Kidney (tissue), 14 donors: ENCODE results near the gene METTL21C. TPM values are rescaled to one million over a fixed set of nuclear protein-coding genes. Genes with fewer than 3 reads are reported as not detected.

Experiments
- DNase-seq, 5 donors: peaks; one replicate each; pipeline ENCODE4 v3.0.0-alpha.2; 2013 to 2020
- FAIRE-seq: peaks from 2 replicates; lab custom pipeline; 2012; peaks lifted over from hg19 to GRCh38; lab: Jason Lieb, UNC
- H3K27ac ChIP-seq, 2 donors: one replicate each; pipeline ENCODE4 v1.7.0; 2013; ENCODE audit warnings: low read depth in 2 of 2, low read length in 2 of 2, inconsistent platforms in 1 of 2
- H3K27me3 ChIP-seq: one replicate; pipeline ENCODE4 v1.7.1; 2013; ENCODE audit warnings: low read length, inconsistent platforms; ENCODE audit not compliant: control insufficient read depth, insufficient read depth
- H3K36me3 ChIP-seq, 3 donors: one replicate each; pipeline versions ENCODE4 v1.7.0 to v1.7.1; 2013; ENCODE audit warnings: low read length in 3 of 3, control low read depth in 1 of 3, inconsistent platforms in 1 of 3; ENCODE audit not compliant: insufficient read depth in 3 of 3, control insufficient read depth in 2 of 3
- H3K4me1 ChIP-seq, 3 donors: one replicate each; pipeline versions ENCODE4 v1.7.0 to v1.7.1; 2013; ENCODE audit warnings: low read length in 3 of 3, inconsistent platforms in 1 of 3, low read depth in 1 of 3; ENCODE audit not compliant: control insufficient read depth in 2 of 3, insufficient read depth in 2 of 3
- H3K4me3 ChIP-seq, 3 donors: one replicate each; pipeline versions ENCODE4 v1.7.0 to v1.8.1; 2013; ENCODE audit warnings: low read length in 3 of 3, control low read depth in 1 of 3, inconsistent platforms in 1 of 3
- H3K9ac ChIP-seq, 3 donors: one replicate each; pipeline versions ENCODE4 v1.7.0 to v1.7.1; 2013; ENCODE audit warnings: low read length in 3 of 3, control low read depth in 1 of 3, inconsistent platforms in 1 of 3
- H3K9me3 ChIP-seq, 3 donors: one replicate each; pipeline versions ENCODE4 v1.7.0 to v1.7.1; 2013; ENCODE audit warnings: low read length in 3 of 3, control low read depth in 1 of 3, inconsistent platforms in 1 of 3; ENCODE audit not compliant: control insufficient read depth in 2 of 3, insufficient read depth in 1 of 3
- intact Hi-C: fragments of 100-400 bp; cut with DNase I; formaldehyde crosslinking; loops from one replicate; pipeline ENCODE4 v1.11.1; 2022
- polyA plus RNA-seq: library from polyadenylated mRNA; stranded (reverse); fragments of 350-450 nt; fragmentation: Illumina TruSeq; extraction: RNeasy Lipid Tissue Mini Kit (QIAGEN cat#74804); gene quantifications from one replicate; pipeline ENCODE4 v1.2.3, GENCODE V29; 2014; ENCODE audit warnings: low read depth, low replicate concordance; ENCODE audit not compliant: insufficient read depth
- total RNA-seq: library from RNA; stranded (reverse); fragmentation: NEBNext Ultra II Directional; extraction: Animal tissue kit (Norgen Biotek cat#: 25700); gene quantifications from one replicate; pipeline ENCODE4 v1.2.1, GENCODE V29; 2021
- TF ChIP-seq, protein P1 (sequence below): IDR thresholded peaks from 3 replicates; pipeline ENCODE4 v1.5.1; 2012; ENCODE audit warnings: mild to moderate bottlenecking, moderate library complexity, borderline replicate concordance; ENCODE audit not compliant: insufficient read depth; ENCODE audit errors: extremely low read depth
- donor health status: control.
- donor health status: control.
- donor health status: control.
- donor health status: control.
- donor health status: control.
- donor health status: DM: yes; HTN: yes; CAD: no.
- donor health status: Normal renal cell carcinoma (clear cell type).

The METTL21C gene
- total and polyA plus RNA-seq, 2 donors from 2014 or later, result not detected

DNA sequence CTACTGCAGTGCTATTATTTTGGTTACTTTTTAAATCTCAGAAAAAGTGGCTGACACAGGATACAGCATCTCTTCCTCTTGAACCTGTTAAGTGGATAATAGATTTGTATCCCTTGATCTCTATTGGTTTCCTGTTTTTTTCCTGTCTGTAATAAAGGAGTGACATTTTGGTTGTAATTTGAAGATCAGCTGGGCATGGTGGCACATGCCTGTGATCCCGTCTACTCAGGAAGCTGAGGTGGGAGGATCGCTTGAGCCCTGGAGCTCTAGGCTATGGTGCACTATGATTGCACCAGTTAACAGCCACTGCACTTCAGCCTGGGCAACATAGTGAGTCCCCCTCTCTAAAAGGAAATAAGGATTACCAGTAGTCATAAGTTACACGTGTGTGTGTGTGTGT is 46.8 kb downstream of the METTL21C start:
- intact Hi-C loops, result no loop called here
- no peak overlapping the region for H3K27ac ChIP-seq
- no peaks in the 10 kb centered on the region for H3K4me1 ChIP-seq
- FAIRE-seq (no peak), DNase-seq (no peak)
- no peak overlapping the region for H3K9ac ChIP-seq
- peaks cover 8 to 42% (median 37%) of the 10 kb centered on the region in 3 donors for H3K36me3 ChIP-seq
- TF ChIP-seq, protein P1, sequence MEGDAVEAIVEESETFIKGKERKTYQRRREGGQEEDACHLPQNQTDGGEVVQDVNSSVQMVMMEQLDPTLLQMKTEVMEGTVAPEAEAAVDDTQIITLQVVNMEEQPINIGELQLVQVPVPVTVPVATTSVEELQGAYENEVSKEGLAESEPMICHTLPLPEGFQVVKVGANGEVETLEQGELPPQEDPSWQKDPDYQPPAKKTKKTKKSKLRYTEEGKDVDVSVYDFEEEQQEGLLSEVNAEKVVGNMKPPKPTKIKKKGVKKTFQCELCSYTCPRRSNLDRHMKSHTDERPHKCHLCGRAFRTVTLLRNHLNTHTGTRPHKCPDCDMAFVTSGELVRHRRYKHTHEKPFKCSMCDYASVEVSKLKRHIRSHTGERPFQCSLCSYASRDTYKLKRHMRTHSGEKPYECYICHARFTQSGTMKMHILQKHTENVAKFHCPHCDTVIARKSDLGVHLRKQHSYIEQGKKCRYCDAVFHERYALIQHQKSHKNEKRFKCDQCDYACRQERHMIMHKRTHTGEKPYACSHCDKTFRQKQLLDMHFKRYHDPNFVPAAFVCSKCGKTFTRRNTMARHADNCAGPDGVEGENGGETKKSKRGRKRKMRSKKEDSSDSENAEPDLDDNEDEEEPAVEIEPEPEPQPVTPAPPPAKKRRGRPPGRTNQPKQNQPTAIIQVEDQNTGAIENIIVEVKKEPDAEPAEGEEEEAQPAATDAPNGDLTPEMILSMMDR, result no peak
- H3K4me3 ChIP-seq, result no peak overlapping the region
- H3K27me3 ChIP-seq, result no peaks in the 10 kb centered on the region
- H3K9me3 ChIP-seq, result no peaks in the 10 kb centered on the region

DNA sequence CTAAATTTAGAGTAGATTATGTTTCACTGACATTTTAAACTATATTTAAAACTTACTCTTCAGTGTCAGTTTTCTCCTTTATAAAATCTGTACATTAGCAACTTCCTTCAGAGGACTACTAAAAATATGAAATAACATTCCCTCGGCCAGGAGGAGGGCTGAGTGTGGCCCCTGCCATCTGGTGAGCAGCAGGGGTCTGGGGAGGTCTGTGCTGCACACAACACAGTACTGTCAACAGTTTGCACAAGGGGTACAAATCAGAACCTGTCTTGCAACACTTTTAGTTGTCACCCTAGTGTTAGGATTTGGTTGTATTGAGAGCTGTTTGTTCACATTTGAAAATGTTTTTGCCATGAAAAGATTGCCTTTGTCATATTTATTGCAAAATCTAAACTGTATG is 49.1 kb downstream of the METTL21C start:
- Histone ChIP-seq H3K9ac (no peak overlapping the region), H3K36me3 (peaks cover 8 to 38% (median 35%) of the 10 kb centered on the region in 3 donors), H3K9me3 (no peaks in the 10 kb centered on the region), H3K4me3 (no peak overlapping the region), H3K4me1 (no peaks in the 10 kb centered on the region), H3K27ac (no peak overlapping the region), H3K27me3 (no peaks in the 10 kb centered on the region)
- intact Hi-C loops, result no loop called here
- FAIRE-seq, result no peak
- DNase-seq, result no peak
- TF ChIP-seq, protein P1, result no peak

- peaks cover 2 to 38% (median 32%) of the 10 kb centered on the region in 3 donors for H3K36me3 ChIP-seq
- intact Hi-C loops, result no loop called here
Measured at GRCh38 chr13:102643656-102644055, 51.2 kb downstream of the METTL21C start.

More at GRCh38 chr13:102643656-102644055, 51.2 kb downstream of the METTL21C start:
- Histone ChIP-seq H3K9me3 (no peaks in the 10 kb centered on the region), H3K4me3 (no peak overlapping the region), H3K9ac (no peak overlapping the region), H3K27ac (no peak overlapping the region), H3K4me1 (no peaks in the 10 kb centered on the region), H3K27me3 (no peaks in the 10 kb centered on the region)
- TF ChIP-seq, protein P1, result no peak
- no peak for FAIRE-seq
- no peak for DNase-seq
